NCI-H2081 (cell line): Measurements from ENCODE around the gene SULT6B1.
"Not testable (repeated sequence)": the region's sequence is repeated elsewhere in the genome, so short reads cannot be mapped to it uniquely, and the experiment has no call there.

Experiments
- DNase-seq, 2 experiments: peaks; one replicate each; lab custom pipeline; 2025; lab: John Stamatoyannopoulos, UW

SULT6B1 gene

GRCh38 chr2:37196320-37197195 is 8.1 kb upstream of the SULT6B1 start, which contains the start of gene CEBPZOS:
Gene CEBPZOS, plus strand, starts transcription at chr2:37196496. Its CDS starts 3,209 bp downstream, at chr2:37199705.
- peak; percentile 86 to 88 for DNase-seq

GRCh38 chr2:37195862-37196319 is 7.4 kb upstream of the SULT6B1 start:
- DNase-seq: not testable (repeated sequence)

DNA sequence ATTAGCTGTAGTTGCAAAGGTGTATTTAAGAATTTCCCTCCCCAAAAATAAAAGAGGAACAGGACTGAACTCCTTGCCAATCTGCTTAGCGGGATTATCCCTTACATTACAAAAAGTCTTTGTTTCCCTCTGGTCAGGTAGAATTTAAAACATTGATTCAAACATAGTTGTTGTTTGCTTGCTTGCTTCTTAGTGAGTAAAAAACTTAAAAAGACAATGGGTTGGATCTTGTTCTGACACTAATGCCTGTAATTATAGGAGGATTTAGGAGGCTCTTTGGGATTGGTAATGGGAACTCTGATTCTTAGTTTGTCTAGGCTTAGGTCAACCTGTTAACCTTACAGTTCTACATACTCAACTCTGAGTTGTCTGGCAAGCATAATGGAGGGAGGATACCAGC is 4.1 kb upstream of the SULT6B1 start:
- DNase-seq: no peak

GRCh38 chr2:37191747-37192146 is 3.3 kb upstream of the SULT6B1 start:
- no peak for DNase-seq

GRCh38 chr2:37191253-37191652 is 2.8 kb upstream of the SULT6B1 start:
- no peak for DNase-seq

DNA sequence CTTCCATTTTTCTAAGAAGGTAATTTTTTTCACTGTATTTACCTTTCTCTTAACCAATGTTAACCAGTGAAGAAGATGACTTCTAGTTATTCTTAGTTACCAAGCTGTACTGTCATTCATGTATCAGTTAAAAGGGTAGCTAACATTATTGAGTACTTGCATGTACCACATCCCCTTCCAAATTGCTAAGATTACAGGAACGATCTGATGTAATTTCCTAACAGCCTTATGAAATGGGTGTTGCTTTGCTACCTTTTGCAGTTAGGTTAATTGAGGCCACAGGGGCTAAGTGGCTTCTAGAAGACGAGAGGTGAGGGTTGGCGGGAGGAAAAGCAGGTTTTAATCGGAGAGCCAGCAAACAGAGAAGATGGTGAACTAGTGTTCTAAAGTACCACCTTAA is 1.8 kb upstream of the SULT6B1 start:
- no peak for DNase-seq

DNA sequence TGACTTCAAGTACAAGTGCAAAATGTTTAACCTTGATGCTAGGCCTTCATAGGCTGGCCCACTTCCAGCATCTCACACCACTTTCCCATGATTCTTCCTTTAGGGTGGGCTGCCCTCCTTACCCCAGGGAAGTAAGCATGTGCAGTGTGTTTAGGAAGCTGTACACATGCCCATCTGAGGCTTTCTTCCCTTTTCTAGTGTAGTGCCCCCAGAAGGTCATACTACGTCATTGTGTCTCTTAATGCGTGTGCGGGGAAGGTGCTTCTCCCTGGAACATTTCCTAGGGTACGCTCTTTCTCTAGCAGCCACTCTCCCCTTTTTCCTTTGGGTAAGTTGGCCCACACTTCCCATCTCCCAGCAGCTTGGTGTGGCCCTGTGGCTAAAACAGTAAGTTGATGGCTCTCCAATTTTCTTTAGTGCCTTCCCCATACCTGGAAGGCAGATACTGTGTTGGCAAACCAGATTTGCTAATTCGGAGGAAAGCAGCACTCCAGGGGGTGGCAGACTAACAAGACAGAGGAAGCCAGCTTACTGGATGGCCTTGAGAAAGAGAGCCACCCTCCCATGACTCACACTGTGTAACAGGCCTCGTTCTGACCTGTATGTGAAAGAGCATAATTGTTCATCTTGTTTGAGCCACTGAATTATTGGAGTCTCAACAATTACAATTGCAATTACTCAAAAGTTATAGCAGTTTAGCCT is 1.1 kb upstream of the SULT6B1 start:
- peak in 1 of 2 experiments; percentile 17 for DNase-seq

GRCh38 chr2:37181726-37182684 is 6.5 kb downstream of the SULT6B1 start:
- no peak for DNase-seq

GRCh38 chr2:37180640-37181039 is 7.8 kb downstream of the SULT6B1 start:
- no peak for DNase-seq

- DNase-seq: no peak
Observed at GRCh38 chr2:37180006-37180639, 8.3 kb downstream of the SULT6B1 start.

DNA sequence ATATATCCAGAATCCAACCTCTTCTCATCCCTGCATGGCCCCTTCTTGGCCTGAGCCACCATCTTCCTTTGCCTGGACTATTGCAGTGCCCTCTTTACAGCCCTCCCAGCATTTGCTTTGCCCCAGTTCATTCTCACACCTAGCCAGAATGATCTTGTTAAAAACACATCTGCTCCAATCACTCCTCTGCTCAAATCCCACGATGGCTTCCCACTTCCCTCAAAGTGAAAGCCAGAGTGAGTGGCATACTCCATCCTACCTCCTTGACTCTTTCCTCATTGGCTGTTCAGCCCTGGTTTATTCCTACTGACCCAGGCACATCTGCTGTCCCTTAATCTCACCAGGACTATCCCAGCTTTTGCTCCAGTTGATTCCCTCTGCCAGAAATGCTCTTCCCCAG is 14.7 kb downstream of the SULT6B1 start:
- no peak for DNase-seq

GRCh38 chr2:37171624-37171950 is 16.9 kb downstream of the SULT6B1 start:
- DNase-seq: no peak

GRCh38 chr2:37168217-37168981 is 20.1 kb downstream of the SULT6B1 start:
- peak; percentile 34 to 41 for DNase-seq

DNA sequence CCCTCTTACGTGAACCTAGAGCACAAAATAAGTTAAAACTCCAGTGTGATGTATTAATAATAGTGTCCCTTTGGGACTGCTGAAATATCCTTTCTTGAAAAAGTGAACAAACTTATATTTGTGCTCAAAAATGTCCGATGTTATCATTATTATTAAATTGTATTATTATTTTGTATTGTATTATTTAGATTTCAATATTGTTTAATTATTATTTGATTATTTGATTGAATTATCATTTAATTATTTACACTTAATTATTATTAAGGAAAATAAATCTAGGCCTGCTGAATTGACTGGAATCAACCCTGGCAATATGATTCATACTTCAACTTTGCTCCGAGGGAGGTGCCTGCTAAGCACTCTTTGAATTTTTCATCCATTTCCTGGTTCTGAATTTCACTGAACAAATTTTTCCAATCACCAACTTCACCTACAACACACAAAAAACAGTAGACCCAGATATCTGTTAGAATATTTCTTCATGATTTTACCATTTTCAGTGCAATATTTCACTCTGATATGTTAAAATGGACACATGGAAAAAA is 20.8 kb downstream of the SULT6B1 start:
- no peak for DNase-seq

DNA sequence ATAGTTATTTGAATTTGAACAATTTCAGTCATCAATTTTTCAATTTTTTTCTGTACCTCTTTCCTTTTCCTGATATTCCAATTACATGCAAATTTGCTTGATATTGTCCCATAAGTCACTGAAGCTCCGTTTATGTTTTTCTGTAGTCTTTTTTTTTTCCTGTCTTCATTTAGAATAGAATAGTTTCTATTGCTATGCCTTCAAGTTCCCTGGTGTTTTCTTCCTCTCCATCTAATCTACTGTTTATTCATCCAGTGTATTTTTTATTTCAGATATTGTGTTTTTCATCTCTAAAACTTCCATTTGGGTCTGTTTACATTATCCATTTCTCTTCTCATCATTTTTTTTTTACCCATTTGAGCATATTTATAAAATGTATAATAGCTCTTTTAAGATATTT is 23.7 kb downstream of the SULT6B1 start:
- no peak for DNase-seq

- peak; percentile 90 for DNase-seq
Observed at GRCh38 chr2:37156857-37157714, 31.4 kb downstream of the SULT6B1 start, which contains the start of gene EIF2AK2. Gene EIF2AK2, minus strand, starts transcription at chr2:37156980. Its CDS starts 9,174 bp downstream, at chr2:37147806.

DNA sequence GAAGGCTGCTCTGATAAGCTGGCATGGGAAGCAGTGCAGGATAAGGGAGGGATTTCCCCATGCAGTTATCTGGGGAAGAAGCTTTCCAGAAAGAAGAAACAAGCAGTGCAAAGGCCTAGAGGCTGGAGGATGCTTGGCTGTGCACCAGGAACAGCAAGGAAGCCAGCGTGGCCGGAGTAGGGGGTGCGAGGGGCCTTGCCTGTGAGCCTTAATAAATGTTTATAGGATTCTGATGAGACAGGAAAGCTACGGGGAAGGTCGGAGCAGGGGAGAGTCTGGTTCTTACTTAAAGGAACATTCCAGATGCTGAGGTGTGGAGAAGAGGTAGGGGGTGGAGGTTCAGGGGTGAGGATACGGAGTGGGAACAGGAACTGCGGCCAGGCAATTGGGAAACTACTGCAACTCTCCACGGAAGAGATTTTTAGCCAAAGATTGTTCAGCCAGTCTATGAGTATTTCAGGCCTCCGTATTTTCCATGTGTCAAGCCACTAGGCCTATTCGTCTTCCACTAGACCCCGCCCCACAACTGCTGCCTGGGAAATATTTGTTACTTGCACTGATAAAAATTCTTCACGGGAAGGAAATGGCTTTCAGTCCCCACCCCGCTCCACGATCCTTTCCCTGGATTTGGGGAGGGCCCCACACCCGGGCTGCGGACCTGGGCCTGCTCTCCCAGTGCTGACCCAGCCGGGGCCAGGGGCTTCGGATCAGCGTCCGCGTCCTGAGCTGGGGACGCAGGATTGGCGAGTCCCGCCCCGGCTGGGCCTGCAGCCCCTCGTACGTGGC is 32.2 kb downstream of the SULT6B1 start:
- DNase-seq: peak; percentile 32 to 57

GRCh38 chr2:37154785-37155184 is 33.7 kb downstream of the SULT6B1 start:
- DNase-seq: no peak

GRCh38 chr2:37153224-37153623 is 35.2 kb downstream of the SULT6B1 start:
- no peak for DNase-seq
